COLO829 (cell line): ENCODE results near the gene ABLIM1.

Experiments
- DNase-seq: peaks from one replicate; pipeline ENCODE4 v3.0.0; 2012; ENCODE audit warnings: low spot score

Gene ABLIM1

GRCh38 chr10:114623155-114623554, 34.9 kb downstream of the ABLIM1 start:
- no peak for DNase-seq

- no peak for DNase-seq
Observed at GRCh38 chr10:114618722-114619121, 39.4 kb downstream of the ABLIM1 start.

- DNase-seq: no peak
Observed at GRCh38 chr10:114616516-114616915, 41.6 kb downstream of the ABLIM1 start.

GRCh38 chr10:114616103-114616502, 42.0 kb downstream of the ABLIM1 start:
- DNase-seq: no peak

- DNase-seq: no peak
Observed at GRCh38 chr10:114615600-114616007, 42.5 kb downstream of the ABLIM1 start.

- DNase-seq: no peak
Observed at GRCh38 chr10:114613237-114613979, 44.7 kb downstream of the ABLIM1 start.

- no peak for DNase-seq
Observed at GRCh38 chr10:114611617-114612016, 46.5 kb downstream of the ABLIM1 start.

GRCh38 chr10:114609518-114610426, 48.3 kb downstream of the ABLIM1 start:
- no peak for DNase-seq

- no peak for DNase-seq
Observed at GRCh38 chr10:114607358-114607998, 50.6 kb downstream of the ABLIM1 start.

- no peak for DNase-seq
Observed at GRCh38 chr10:114605155-114605797, 52.8 kb downstream of the ABLIM1 start.

- DNase-seq: no peak
Observed at GRCh38 chr10:114604357-114605130, 53.5 kb downstream of the ABLIM1 start.

GRCh38 chr10:114603948-114604347, 54.1 kb downstream of the ABLIM1 start:
- DNase-seq: no peak

- DNase-seq: no peak
Observed at GRCh38 chr10:114603303-114603702, 54.8 kb downstream of the ABLIM1 start.

GRCh38 chr10:114600057-114600456, 58.0 kb downstream of the ABLIM1 start:
- no peak for DNase-seq

- DNase-seq: no peak
Observed at GRCh38 chr10:114596793-114597192, 61.3 kb downstream of the ABLIM1 start.

- DNase-seq: no peak
Observed at GRCh38 chr10:114593816-114594468, 64.1 kb downstream of the ABLIM1 start.

GRCh38 chr10:114593240-114593792, 64.8 kb downstream of the ABLIM1 start:
- DNase-seq: no peak

GRCh38 chr10:114590993-114591392, 67.1 kb downstream of the ABLIM1 start:
- DNase-seq: no peak

GRCh38 chr10:114584419-114584818, 73.7 kb downstream of the ABLIM1 start:
- no peak for DNase-seq

- DNase-seq: no peak
Observed at GRCh38 chr10:114581071-114581470, 77.0 kb downstream of the ABLIM1 start.

GRCh38 chr10:114577133-114577532, 80.9 kb downstream of the ABLIM1 start:
- DNase-seq: no peak
